ENCODE data around the gene RXRG. TPM values are rescaled to one million over a fixed set of nuclear protein-coding genes. Genes with fewer than 3 reads are reported as not detected.

Gene RXRG
- total and polyA plus RNA-seq, 2 donors (not counting 1 experiment from before 2014, with no cell fraction given), result not detected

DNA sequence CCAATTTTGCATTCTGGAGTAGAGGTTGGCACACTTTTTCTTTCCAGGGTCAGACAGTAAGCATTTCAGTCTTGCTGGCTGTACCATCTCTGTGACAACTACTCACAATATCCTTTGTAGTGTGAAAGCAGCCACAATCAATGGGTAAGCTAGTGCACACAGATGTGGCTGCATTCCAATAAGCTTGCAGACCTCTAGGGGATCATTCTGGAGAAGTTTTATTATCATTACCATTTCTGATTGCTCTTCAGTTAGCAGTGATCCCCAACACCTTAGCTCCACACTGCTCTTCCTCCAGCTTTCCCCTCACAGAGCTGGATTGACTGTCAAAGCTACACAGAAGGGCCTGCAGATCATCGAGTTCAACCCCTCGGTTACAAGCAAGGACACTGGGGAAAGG lies 9.1 kb downstream of the RXRG start:
- H3K27me3 Mint-ChIP-seq, result peaks cover 14% of the 10 kb centered on the region
- H3K9me3 Mint-ChIP-seq (ENCODE audit: insufficient read depth), result no peaks in the 10 kb centered on the region
- Histone ChIP-seq H3K36me3 (replicated peaks in 1 of 2; ENCODE audit: control extremely low read depth in 1 of 2, control insufficient read depth in 1 of 2, extremely low read depth in 1 of 2, insufficient read depth in 2 of 2, low read length in 1 of 2) (no peaks in the 10 kb centered on the region), H3K4me3 (ENCODE audit: control extremely low read depth in 1 of 5, extremely low read depth in 1 of 5, insufficient read depth in 1 of 5, low read depth in 2 of 5, low read length in 4 of 5) (no peak overlapping the region), H2AFZ (ENCODE audit: insufficient read depth, low read depth, low read length, poor library complexity, severe bottlenecking) (no peak overlapping the region), H3K79me2 (ENCODE audit: control insufficient read depth, insufficient read depth, low read length) (no peaks in the 10 kb centered on the region), H3K9ac (ENCODE audit: low read length) (no peak overlapping the region), H3K4me2 (replicated peaks; ENCODE audit: low read depth, low read length, poor library complexity, severe bottlenecking) (no peak overlapping the region), H4K20me1 (ENCODE audit: control insufficient read depth, insufficient read depth, low read length, poor library complexity, severe bottlenecking) (no peaks in the 10 kb centered on the region), H3K27ac (ENCODE audit: low read length in 2 of 2) (no peak overlapping the region), H3K27me3 (replicated peaks in 1 of 4; ENCODE audit: control extremely low read depth in 1 of 4, control insufficient read depth in 3 of 4, insufficient read depth in 4 of 4, low read length in 3 of 4) (peaks cover 0 to 3% (median 0%) of the 10 kb centered on the region in 4 experiments), H3K9me3 (ENCODE audit: control extremely low read depth in 1 of 3, control insufficient read depth in 2 of 3, insufficient read depth in 1 of 3, low read length in 2 of 3) (no peaks in the 10 kb centered on the region), H3K4me1 (ENCODE audit: control insufficient read depth in 2 of 2, insufficient read depth in 2 of 2, low read length in 2 of 2) (no peaks in the 10 kb centered on the region)
- no peak overlapping the region for H3K27ac Mint-ChIP-seq
- H3K4me1 Mint-ChIP-seq, result no peaks in the 10 kb centered on the region
- ATAC-seq (ENCODE audit: low read depth) (no peak), DNase-seq (no peak)
- no peak overlapping the region for H3K4me3 Mint-ChIP-seq
- no peak for TF ChIP-seq EZH2 (IDR thresholded peaks at IDR 0.05; ENCODE audit: borderline replicate concordance, insufficient read depth, low read depth, low read length, poor library complexity, severe bottlenecking)
- TF ChIP-seq, protein P1, sequence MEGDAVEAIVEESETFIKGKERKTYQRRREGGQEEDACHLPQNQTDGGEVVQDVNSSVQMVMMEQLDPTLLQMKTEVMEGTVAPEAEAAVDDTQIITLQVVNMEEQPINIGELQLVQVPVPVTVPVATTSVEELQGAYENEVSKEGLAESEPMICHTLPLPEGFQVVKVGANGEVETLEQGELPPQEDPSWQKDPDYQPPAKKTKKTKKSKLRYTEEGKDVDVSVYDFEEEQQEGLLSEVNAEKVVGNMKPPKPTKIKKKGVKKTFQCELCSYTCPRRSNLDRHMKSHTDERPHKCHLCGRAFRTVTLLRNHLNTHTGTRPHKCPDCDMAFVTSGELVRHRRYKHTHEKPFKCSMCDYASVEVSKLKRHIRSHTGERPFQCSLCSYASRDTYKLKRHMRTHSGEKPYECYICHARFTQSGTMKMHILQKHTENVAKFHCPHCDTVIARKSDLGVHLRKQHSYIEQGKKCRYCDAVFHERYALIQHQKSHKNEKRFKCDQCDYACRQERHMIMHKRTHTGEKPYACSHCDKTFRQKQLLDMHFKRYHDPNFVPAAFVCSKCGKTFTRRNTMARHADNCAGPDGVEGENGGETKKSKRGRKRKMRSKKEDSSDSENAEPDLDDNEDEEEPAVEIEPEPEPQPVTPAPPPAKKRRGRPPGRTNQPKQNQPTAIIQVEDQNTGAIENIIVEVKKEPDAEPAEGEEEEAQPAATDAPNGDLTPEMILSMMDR (IDR thresholded peaks at IDR 0.05), result no peak
- ChIA-PET POLR2A (no interaction called here), CTCF (no interaction called here)
- intact Hi-C loops (cut with micrococcal nuclease), result no loop called here
- 92% methylated on average over 2 of the region's 2 CpGs for WGBS (ENCODE audit: insufficient coverage)

DNA sequence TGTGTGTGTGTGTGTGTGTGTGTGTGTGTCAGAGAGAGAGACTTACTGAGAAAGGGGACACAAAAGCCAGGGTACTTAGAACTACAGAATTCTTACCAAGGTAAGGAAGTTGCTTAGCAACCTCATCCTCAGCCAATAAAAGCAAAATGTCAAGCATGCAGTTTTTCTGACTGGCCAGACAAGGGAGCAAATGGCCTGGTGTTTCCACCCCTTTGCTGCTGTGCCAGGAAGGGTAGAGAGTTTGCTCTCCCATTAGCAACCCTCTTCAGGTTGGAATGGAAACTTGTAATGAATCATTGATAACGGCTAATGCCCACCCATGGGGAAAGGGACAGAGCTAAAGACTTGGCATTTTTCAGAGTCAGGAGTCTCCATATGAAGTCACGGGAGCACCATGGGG lies 10.6 kb downstream of the RXRG start:
- CTCF ChIA-PET, result no interaction called here
- Histone ChIP-seq H3K27me3 (replicated peaks in 1 of 4; ENCODE audit: control extremely low read depth in 1 of 4, control insufficient read depth in 3 of 4, insufficient read depth in 4 of 4, low read length in 3 of 4) (peaks cover 0 to 4% (median 0%) of the 10 kb centered on the region in 4 experiments), H3K36me3 (replicated peaks in 1 of 2; ENCODE audit: control extremely low read depth in 1 of 2, control insufficient read depth in 1 of 2, extremely low read depth in 1 of 2, insufficient read depth in 2 of 2, low read length in 1 of 2) (no peaks in the 10 kb centered on the region), H3K27ac (ENCODE audit: low read length in 2 of 2) (no peak overlapping the region), H3K4me3 (ENCODE audit: control extremely low read depth in 1 of 5, extremely low read depth in 1 of 5, insufficient read depth in 1 of 5, low read depth in 2 of 5, low read length in 4 of 5) (no peak overlapping the region), H3K9ac (ENCODE audit: low read length) (no peak overlapping the region), H3K9me3 (ENCODE audit: control extremely low read depth in 1 of 3, control insufficient read depth in 2 of 3, insufficient read depth in 1 of 3, low read length in 2 of 3) (no peaks in the 10 kb centered on the region), H3K4me1 (ENCODE audit: control insufficient read depth in 2 of 2, insufficient read depth in 2 of 2, low read length in 2 of 2) (no peaks in the 10 kb centered on the region), H3K4me2 (replicated peaks; ENCODE audit: low read depth, low read length, poor library complexity, severe bottlenecking) (no peak overlapping the region), H3K79me2 (ENCODE audit: control insufficient read depth, insufficient read depth, low read length) (no peaks in the 10 kb centered on the region), H2AFZ (ENCODE audit: insufficient read depth, low read depth, low read length, poor library complexity, severe bottlenecking) (no peak overlapping the region), H4K20me1 (ENCODE audit: control insufficient read depth, insufficient read depth, low read length, poor library complexity, severe bottlenecking) (no peaks in the 10 kb centered on the region)
- no CpG with 5 or more reads among the region's 2 CpGs for WGBS (ENCODE audit: insufficient coverage)
- no peaks in the 10 kb centered on the region for H3K9me3 Mint-ChIP-seq (ENCODE audit: insufficient read depth)
- intact Hi-C loops (cut with micrococcal nuclease), result no loop called here
- H3K27me3 Mint-ChIP-seq, result peaks cover 19% of the 10 kb centered on the region
- H3K27ac Mint-ChIP-seq, result no peak overlapping the region
- H3K4me1 Mint-ChIP-seq, result no peaks in the 10 kb centered on the region
- H3K4me3 Mint-ChIP-seq, result no peak overlapping the region
- POLR2A ChIA-PET, result no interaction called here
- no peak for TF ChIP-seq EZH2 (IDR thresholded peaks at IDR 0.05; ENCODE audit: borderline replicate concordance, insufficient read depth, low read depth, low read length, poor library complexity, severe bottlenecking)
- TF ChIP-seq, protein P1 (IDR thresholded peaks at IDR 0.05), result no peak
- ATAC-seq (ENCODE audit: low read depth) (no peak), DNase-seq (no peak)

All from B cell (primary cell).